Stimulated activated CD4-positive, alpha-beta T cell treated with anti-CD3 and anti-CD28 coated beads, Interleukin-2, amount 100 ng/mL, for 24 hours (primary cell): Measurements from ENCODE around the gene CDH4.

ENCODE experiments used
- DNase-seq, 2 donors: peaks; one replicate each; pipeline ENCODE4 v3.0.0-alpha.2; 2020

CDH4 gene

DNA sequence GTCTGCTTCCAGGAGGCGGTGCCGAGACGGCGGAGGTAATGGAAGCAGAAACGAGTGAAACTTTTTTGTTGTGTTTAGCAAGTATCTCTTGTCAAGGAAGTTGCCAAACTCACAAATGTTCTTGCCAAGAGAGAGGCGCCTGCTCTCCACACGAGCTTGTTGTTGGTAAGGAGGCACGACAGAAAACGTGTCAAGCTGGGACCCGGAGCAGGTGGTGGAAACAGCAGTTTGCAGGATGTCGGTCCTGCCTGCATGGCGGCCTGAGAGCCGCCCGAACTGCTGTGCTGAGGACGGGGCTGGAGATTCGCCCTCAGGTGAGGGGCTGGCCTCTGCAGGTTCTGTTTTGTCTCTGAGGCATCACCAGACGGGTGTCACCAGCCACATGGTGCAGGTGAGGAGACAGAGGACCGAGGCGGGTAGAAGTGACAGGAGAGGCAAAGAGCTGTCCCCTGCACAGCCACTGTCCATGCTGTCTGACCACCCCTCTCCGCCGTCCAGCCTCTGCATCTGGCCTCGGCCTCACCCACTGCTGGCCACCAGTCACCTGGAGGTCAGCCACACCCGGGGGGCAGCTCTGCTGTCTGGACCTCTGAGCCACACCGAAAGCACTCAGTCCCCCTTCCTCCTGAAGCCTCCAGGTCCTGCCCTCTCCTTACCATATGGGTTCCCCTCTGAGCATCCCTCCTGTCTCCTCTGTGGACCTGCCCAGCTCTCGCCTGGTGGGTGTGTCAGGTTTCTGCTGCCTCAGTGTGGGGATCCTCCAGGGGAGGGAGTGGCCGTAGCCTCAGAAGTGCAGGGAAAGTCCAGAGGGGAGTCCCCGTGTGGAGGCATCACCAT, 552.1 kb downstream of the CDH4 start:
- no peak for DNase-seq

- DNase-seq: no peak
These were observed 552.8 kb downstream of the CDH4 start for GRCh38 chr20:61804752-61805295.

DNA sequence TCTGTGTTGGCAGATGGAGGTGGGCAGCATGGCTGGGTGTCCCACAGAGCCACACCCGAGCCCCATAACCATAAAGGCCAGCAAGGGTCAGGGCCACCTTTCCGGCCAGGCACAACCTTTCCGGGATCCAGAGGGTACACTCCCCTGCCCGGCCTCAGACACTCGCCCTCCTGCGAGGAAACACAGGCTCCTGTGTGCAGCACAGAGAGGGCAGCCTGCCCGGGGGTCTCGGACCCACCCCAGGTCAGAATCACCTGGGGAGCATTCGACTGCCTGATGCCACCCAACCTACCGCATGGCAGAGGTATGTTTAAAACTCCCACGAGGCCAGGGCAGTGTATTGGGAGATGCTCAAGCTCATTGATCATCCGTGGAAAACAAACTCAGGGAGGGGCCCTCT, 553.3 kb downstream of the CDH4 start:
- DNase-seq: no peak

DNA sequence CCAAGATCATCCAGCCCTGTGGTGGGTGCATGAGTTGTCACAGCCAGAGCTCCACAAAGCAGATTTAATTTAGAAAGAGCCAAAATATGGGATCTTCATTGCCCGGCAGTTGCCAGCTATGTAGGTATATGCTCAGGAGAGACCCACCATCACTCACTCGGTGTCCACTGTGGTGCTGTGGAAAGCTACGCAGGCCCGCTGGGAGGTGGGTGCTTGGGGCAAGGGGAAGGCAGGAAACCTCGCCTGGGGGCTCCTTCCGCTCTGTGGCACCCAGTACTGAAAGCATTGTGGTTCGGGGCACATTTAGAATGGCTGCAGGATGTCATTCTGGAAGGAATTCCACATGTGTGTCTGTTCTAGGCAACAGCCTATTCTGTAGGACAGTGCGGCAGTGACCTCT, 553.7 kb downstream of the CDH4 start:
- no peak for DNase-seq

DNA sequence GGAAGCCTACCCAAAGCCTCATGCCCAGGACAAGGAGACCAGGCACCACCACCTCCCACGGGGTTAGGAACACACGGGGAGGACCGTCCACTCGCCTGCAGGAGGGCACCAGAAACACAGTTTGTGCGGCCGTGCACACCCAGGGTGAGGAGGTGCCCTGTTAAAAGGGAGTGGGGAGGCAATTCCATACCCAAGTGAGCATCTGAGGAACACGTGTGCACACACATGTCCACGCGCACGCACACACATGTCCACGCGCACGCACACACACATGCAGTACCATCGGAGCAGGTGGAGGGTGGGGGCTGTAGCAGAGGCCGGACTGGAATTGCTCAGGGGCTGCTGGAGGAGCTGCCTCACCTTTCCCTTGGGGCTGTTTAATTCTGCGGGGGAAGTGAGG, 554.3 kb downstream of the CDH4 start:
- DNase-seq: no peak

GRCh38 chr20:61806995-61807394, 554.9 kb downstream of the CDH4 start:
- DNase-seq: no peak

DNA sequence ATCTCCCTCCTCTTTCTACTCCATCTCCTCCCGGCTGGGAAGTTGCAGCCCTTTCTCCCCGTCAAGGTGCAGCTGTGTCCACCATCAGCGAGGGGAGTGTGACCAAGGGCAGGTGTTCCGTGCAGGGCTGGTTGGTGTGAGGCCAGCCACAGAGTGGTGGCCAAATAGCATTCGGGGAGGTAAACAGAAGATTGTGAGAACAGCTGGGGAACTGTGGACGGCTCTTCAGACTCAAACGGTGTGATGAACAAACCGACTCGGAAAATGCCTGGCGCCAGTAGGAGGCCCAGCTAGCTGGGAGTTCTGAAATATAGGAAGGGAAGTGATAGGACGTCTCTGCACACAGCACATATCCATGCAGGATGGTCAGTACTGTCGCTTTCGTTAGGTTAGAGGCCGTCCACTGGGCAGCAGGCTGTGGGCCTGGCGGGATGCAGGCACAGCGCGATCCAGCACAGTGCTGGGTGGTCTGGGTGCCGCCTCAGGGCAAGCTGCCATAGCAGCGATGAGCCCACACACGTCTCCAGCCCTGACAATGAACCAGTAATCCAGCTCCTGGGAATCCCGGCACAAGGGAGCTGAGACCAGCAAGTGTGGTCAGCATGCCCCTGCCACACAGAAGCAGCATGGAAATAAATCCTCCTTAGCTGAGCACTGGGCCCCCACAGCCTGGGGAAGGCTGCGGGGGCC, 555.6 kb downstream of the CDH4 start:
- no peak for DNase-seq

DNA sequence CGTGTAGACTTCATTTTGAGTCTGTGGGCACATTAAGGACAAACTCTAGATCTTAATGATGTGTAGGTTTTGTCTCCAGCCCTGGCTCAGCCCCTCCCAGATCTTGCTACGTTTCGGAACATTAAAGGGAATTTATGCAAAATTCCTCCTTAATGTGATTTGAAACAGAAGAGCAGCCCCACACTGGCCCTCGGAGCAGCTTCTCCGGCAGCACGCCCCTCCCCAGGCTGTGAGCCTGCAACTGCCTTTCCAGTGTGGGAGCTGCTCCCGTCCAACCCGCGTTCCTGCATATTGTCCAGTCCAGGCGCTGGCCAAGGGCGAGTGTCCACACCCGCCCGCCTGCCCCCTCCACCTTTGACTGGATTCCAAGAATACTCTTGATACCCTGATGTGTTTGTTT, 556.4 kb downstream of the CDH4 start:
- DNase-seq: no peak

DNA sequence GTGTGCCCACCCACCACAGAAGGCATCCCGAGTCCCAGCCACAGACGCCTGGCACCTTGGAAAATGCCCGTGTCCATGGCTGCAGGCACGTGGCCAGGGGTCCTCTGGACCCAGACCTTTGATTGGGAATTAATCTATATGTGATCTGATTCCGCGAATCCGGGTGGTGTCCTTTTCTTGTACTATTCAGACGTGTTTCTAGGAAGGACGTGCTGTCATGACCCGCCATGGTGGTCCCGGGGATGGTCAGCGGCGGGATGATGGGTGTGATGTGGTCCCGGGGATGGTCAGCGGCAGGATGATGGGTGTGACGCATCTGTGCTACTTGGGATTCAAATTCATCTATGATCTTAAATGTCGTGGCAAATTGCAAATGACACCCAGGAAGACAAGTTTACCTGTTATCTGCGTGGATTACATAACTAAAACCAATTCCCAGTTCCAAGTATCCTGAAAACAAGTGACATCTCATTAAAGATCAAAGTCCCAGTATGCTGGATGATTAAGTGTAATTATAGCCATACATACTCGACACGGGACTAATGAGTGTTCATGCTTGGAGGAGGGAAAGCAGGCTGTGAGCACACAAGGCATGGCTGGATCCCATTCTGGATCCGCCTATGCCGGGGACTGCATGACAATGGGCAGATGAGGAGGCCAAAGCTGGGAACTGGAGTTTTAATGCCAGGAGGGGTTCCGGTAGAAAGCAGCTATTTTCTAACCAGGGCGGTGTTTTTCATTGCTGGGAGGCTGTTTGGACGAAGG, 557.1 kb downstream of the CDH4 start:
- no peak for DNase-seq

DNA sequence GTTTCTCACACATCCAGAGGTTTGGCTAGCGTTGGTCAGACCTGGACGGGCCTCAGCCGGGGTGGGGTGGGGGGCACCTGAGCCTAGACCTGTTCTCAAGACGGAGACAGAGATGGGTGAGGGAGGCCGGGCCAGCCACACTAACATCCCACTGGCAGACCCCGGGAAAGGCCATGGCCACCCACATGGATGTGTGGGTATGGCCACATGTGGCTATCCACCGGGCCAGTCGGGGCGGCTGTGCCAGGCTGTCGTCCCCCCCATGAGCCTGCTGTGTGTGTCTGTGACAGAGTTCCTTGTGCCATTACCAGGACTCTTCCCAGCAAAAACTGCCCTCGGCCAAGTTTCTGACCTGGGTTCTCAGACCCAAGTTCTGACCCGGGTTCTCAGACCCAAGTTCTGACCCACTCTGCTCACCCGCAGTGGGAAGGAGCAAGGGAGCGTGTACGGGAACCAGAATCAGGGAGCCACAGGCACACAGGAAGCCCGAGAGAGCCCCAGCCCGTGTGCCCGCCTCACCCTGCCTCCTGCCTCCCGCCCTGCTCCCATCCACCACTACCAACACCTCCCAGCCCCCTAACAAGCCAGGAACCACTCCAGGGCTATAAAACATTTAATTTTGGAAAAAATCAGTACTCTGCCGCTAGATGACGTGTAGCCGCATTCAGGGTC, 558.1 kb downstream of the CDH4 start:
- DNase-seq: no peak

DNA sequence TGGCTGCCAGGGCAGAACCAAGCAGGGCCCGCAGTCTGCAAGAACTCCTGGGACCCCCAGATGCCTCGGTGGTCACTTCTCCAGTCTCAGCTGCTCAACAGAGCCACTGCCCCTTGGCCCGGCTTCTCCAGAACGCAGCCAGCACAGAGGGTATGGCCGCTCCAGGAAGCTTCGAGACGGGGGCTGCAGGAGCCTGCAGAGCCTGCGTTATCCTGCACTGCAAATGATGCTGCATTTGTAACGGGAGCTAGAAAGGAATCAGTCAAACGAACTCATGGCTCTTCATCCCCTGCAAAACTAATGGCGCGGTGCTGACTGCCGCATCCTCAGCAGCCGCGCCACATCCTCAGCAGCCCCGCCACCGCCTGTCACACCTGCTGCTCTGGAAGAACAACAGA, 558.7 kb downstream of the CDH4 start:
- no peak for DNase-seq

GRCh38 chr20:61811166-61811565, 559.1 kb downstream of the CDH4 start:
- DNase-seq: no peak

GRCh38 chr20:61812121-61812844, 560.2 kb downstream of the CDH4 start:
- DNase-seq: no peak

DNA sequence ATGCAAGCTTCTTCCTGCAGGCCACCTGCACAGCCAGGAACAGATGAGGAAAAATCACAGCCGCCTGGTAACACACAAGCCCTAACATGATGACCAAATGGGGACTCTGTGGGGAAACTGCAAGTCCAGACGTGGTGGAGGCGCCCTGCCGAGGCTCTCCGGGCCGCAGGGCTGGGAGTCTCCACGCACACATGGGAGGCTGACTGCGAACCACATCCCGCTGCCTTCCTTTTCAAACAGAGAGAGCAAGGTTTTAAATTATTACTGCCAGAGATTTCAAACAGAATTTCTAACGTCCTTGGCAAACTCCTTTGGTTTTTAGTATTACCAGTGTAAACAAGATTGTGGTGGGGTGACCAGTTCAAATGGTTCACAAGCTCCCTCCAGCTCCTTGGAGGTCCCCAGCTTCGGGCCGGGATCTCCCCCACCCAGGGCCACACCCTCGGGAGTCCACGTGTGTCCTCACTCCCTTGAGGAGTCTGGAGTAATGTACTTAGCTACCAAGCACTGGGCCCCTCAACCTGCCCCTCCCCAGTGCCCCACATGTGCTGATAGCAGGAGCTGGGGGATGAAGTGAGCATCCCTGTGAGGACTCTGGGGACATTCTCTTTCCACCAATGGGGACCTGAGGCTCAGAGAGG, 560.9 kb downstream of the CDH4 start:
- no peak for DNase-seq

- no peak for DNase-seq
These were observed 561.7 kb downstream of the CDH4 start for GRCh38 chr20:61813791-61814190.

GRCh38 chr20:61814244-61814643, 562.2 kb downstream of the CDH4 start:
- no peak for DNase-seq

- no peak for DNase-seq
These were observed 562.7 kb downstream of the CDH4 start for GRCh38 chr20:61814726-61815125.

DNA sequence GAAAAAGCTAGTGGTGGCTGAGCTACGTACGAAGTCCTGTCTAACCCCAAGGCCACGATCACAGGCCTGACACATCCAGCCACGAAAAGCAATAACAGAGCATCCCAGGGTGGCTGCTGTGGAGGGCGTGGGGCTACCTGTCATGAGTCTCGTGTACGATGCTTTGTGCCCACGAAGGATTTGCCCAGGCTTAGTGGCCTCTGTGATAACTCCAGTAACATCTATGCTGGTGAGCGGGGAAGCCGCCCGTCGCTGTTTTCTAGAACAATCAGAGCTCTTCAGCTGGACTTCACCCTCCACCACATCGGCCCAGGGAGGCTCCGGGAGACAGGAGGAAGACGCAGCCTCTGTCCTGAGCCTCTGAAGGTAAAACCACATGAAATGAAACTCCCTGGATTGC, 563.1 kb downstream of the CDH4 start:
- DNase-seq: no peak

DNA sequence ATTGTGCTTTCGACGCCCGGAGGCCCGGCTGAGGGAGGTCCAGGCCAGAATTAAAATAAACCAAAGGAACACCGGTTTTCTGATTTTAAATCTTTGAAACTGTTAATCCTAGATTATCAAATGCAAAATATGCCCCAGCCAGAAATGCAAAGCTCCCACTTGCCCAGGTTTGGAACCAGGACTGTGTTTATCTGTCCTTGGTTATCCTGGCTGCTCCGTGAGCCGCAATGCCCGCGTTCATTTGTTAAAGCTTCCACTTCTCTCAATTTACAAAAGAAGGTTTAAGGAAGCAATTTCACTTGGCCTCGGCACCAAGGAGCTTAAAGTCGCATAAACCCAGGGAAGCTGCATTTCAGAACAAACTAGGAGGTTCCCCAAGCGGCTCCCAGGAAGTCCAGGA, 563.6 kb downstream of the CDH4 start:
- no peak for DNase-seq

- no peak for DNase-seq
These were observed 564.8 kb downstream of the CDH4 start for GRCh38 chr20:61816606-61817460.

DNA sequence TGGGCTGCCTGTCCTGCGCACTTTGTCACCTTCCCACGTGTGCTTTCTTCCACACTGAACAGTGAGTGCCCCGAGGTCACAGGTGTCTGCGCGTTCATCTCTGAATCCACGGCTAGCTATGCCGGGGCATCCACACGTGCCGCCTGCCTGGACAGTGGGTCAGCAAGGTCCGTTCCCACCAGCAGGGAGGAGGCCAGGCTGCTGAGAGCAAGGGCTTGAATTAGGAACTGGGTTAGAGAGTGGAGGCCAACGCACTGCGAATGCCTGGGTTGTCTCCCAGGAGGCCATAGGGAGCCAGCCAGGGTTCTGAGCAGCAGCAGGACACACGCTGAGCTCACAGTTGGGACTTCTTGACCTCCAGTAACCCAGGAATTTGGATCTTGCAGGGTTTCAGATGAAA, 565.5 kb downstream of the CDH4 start:
- no peak for DNase-seq
